Suprapubic skin (tissue), 4 donors: Measurements from ENCODE around the gene CHRM1. TPM values are rescaled to one million over a fixed set of nuclear protein-coding genes. Genes with fewer than 3 reads are reported as not detected.
"Not testable (repeated sequence)": the region's sequence is repeated elsewhere in the genome, so short reads cannot be mapped to it uniquely, and the experiment has no call there.

Experiments
- DNase-seq, 2 donors: peaks; one replicate each; pipeline ENCODE4 v3.0.0-alpha.2; 2019; ENCODE audit warnings: low spot score in 2 of 2
- H3K27ac ChIP-seq: fragments of 200-600 bp; sonication (generic); one replicate; pipeline ENCODE4 v1.5.1; 2019
- H3K27me3 ChIP-seq: fragments of 200-600 bp; sonication (generic); one replicate; pipeline ENCODE4 v1.5.1; 2019
- H3K36me3 ChIP-seq: fragments of 200-600 bp; sonication (generic); one replicate; pipeline ENCODE4 v1.5.1; 2019
- H3K4me1 ChIP-seq: fragments of 200-600 bp; sonication (generic); one replicate; pipeline ENCODE4 v1.5.1; 2019
- H3K4me3 ChIP-seq: fragments of 200-600 bp; sonication (generic); one replicate; pipeline ENCODE4 v1.5.1; 2019; ENCODE audit warnings: mild to moderate bottlenecking
- H3K9me3 ChIP-seq: fragments of 200-600 bp; sonication (generic); one replicate; pipeline ENCODE4 v1.5.1; 2019
- EP300 ChIP-seq: sonication (generic); formaldehyde crosslinking; IDR thresholded peaks from one replicate; pipeline ENCODE4 v1.6.1; 2017; ENCODE audit warnings: antibody characterized with exemption
- POLR2A ChIP-seq, 2 donors: fragments of 450-650 bp; IDR thresholded peaks; one replicate each; pipeline ENCODE4 v1.6.1; 2017; ENCODE audit warnings: antibody characterized with exemption in 2 of 2, mild to moderate bottlenecking in 2 of 2, moderate library complexity in 2 of 2
- POLR2AphosphoS5 ChIP-seq, 3 donors: sonication (generic); formaldehyde crosslinking; IDR thresholded peaks; one replicate each; pipeline ENCODE4 v1.6.1; 2017; ENCODE audit warnings: antibody characterized with exemption in 3 of 3
- WGBS: methylation state at CpG from one replicate; pipeline ENCODE4 v1.1.5; 2018; 5-methylcytosine and 5-hydroxymethylcytosine counted together
- total RNA-seq, 4 donors: library from RNA; depleted of rRNA; stranded (reverse); fragments of >200 nt; gene quantifications; one replicate each; pipeline ENCODE4 v1.1.0, GENCODE V29; 2016

The CHRM1 gene
- total RNA-seq, 4 donors from 2014 or later, result 2.5 to 5.4 (median 4.5) TPM

- TF ChIP-seq EP300 (no peak), POLR2AphosphoS5 (IDR thresholded peaks at IDR 0.05) (no peak)
- no peaks in the 10 kb centered on the region for H3K27me3 ChIP-seq
- H3K4me1 ChIP-seq, result peaks cover 9% of the 10 kb centered on the region
- no peaks in the 10 kb centered on the region for H3K9me3 ChIP-seq
- WGBS, result 44% methylated on average over 4 of the region's 4 CpGs
- DNase-seq, result no peak
- no peaks in the 10 kb centered on the region for H3K36me3 ChIP-seq
- H3K27ac ChIP-seq, result no peak overlapping the region
- H3K4me3 ChIP-seq, result no peak overlapping the region
Observed at GRCh38 chr11:62863687-62864335, 57.4 kb downstream of the CHRM1 start.

- WGBS, result 93% methylated on average over 16 of the region's 16 CpGs
Observed at GRCh38 chr11:62861564-62862192, 59.5 kb downstream of the CHRM1 start.

DNA sequence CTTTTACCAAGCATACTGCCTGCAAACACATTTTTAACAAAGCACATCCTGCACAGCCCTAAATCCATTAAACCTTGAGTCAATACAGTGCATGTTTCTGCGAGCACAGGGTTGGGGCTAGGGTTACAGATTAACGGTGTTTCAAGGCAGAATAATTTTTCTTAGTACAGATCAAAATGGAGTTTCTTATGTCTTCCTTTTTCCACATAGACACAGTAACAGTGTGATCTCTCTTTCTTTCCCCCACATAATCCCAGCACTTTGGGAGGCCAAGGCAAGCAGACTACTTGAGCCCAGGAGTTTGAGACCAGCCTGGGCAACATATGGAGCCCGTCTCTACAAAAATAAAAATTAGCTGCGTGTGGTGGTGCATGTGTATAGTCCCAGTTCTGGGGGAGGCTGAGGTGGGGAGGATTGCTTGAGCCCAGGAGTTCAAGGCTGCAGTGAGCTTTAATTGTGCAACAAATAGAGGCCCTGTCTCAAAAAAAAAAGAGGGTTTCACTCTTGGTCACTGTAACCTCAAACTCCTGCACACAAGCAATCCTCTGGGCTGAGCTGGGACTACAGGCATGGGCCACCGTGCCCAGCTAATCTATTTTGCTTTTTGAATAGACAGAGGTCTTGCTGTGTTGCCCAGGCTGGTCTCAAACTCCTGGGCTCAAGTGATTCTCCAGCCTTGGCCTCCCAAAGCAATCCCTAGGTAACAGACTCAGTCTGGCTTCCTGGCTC, 60.2 kb downstream of the CHRM1 start:
- H3K36me3 ChIP-seq, result no peaks in the 10 kb centered on the region
- WGBS, result 70% methylated on average over 5 of the region's 5 CpGs
- no peaks in the 10 kb centered on the region for H3K9me3 ChIP-seq
- no peak for TF ChIP-seq POLR2A (IDR thresholded peaks at IDR 0.05)
- H3K4me3 ChIP-seq, result no peak overlapping the region
- DNase-seq, result no peak
- no peaks in the 10 kb centered on the region for H3K27me3 ChIP-seq
- H3K4me1 ChIP-seq, result peaks cover 29% of the 10 kb centered on the region
- no peak overlapping the region for H3K27ac ChIP-seq

More at GRCh38 chr11:62861564-62862192, 59.5 kb downstream of the CHRM1 start:
- not testable (repeated sequence) for H3K9me3 ChIP-seq, H3K27me3 ChIP-seq, H3K27ac ChIP-seq, H3K4me3 ChIP-seq, DNase-seq, H3K36me3 ChIP-seq
- peaks cover 23% of the 10 kb centered on the region for H3K4me1 ChIP-seq

- not testable (repeated sequence) for H3K9me3 ChIP-seq, H3K36me3 ChIP-seq, H3K4me3 ChIP-seq, DNase-seq, H3K27me3 ChIP-seq, H3K27ac ChIP-seq
- H3K4me1 ChIP-seq, result peaks cover 39% of the 10 kb centered on the region
- 60% methylated on average over 8 of the region's 8 CpGs for WGBS
Observed at GRCh38 chr11:62859281-62859703, 61.9 kb downstream of the CHRM1 start.

Other genes with a start within 250 kb of the CHRM1 start
- gene UQCC3, start 249.7 kb downstream of the CHRM1 start, total RNA-seq, result 10 to 100 TPM in 2 of 4 donors, 1 to 10 TPM in 2; 9.1 to 12.4 (median 9.8) TPM
- 1 to 10 TPM; 1.7 to 8.7 (median 3.3) TPM for gene LBHD1, start 249.1 kb downstream of the CHRM1 start, total RNA-seq
- gene UBXN1, start 242.3 kb downstream of the CHRM1 start, total RNA-seq, result 100 to 1,000 TPM; 125 to 194 (median 143) TPM
- gene LRRN4CL, start 231.8 kb downstream of the CHRM1 start, total RNA-seq, result 1 to 10 TPM; 3.3 to 7.6 (median 5.9) TPM
- gene BSCL2, start 213.9 kb downstream of the CHRM1 start, total RNA-seq, result 10 to 100 TPM; 28.9 to 76.3 (median 59.3) TPM
- under 1 TPM in 1 of 4 donors, not detected in 3; 0.68 TPM for gene GNG3, start 213.7 kb downstream of the CHRM1 start, total RNA-seq
- gene HNRNPUL2, start 193.9 kb downstream of the CHRM1 start, total RNA-seq, result 10 to 100 TPM; 21.1 to 51.5 (median 33.6) TPM
- gene TTC9C, start 192.9 kb downstream of the CHRM1 start, total RNA-seq, result 10 to 100 TPM; 16.3 to 42.3 (median 31.7) TPM
- 10 to 100 TPM; 10.9 to 32.2 (median 14.3) TPM for gene ZBTB3, start 167.2 kb downstream of the CHRM1 start, total RNA-seq
- 100 to 1,000 TPM in 1 of 4 donors, 10 to 100 TPM in 3; 46.9 to 117 (median 52.1) TPM for gene POLR2G, start 159.8 kb downstream of the CHRM1 start, total RNA-seq
- 10 to 100 TPM; 10.2 to 48.7 (median 21.9) TPM for gene TAF6L, start 150.0 kb downstream of the CHRM1 start, total RNA-seq
- gene TMEM179B, start 134.0 kb downstream of the CHRM1 start, total RNA-seq, result 10 to 100 TPM; 37.6 to 72.6 (median 59.8) TPM
- gene TMEM223, start 129.4 kb downstream of the CHRM1 start, total RNA-seq, result 10 to 100 TPM; 15.9 to 30.2 (median 23.4) TPM
- gene NXF1, start 115.9 kb downstream of the CHRM1 start, total RNA-seq, result 100 to 1,000 TPM in 3 of 4 donors, 10 to 100 TPM in 1; 88.1 to 156 (median 115) TPM
- 10 to 100 TPM; 26.8 to 47.8 (median 43.2) TPM for gene STX5, start 89.3 kb downstream of the CHRM1 start, total RNA-seq
- gene TEX54, start 88.5 kb downstream of the CHRM1 start, total RNA-seq, result not detected
- 10 to 100 TPM; 63.3 to 79.8 (median 70.3) TPM for gene WDR74, start 81.8 kb downstream of the CHRM1 start, total RNA-seq
- 100 to 1,000 TPM; 170 to 234 (median 198) TPM for gene SLC3A2, start 40.5 kb downstream of the CHRM1 start, total RNA-seq
- not detected for gene SLC22A6, start 63.6 kb upstream of the CHRM1 start, total RNA-seq
- gene SLC22A8, start 94.5 kb upstream of the CHRM1 start, total RNA-seq, result not detected
- gene SLC22A24, start 222.9 kb upstream of the CHRM1 start, total RNA-seq, result not detected